Lower leg skin (tissue), 3 donors: ENCODE data around the gene WDFY4.

Source experiments
- CTCF ChIP-seq, 3 donors: fragments of 450-650 bp; IDR thresholded peaks; one replicate each; pipeline ENCODE4 v1.5.1; 2016; ENCODE audit warnings: antibody characterized with exemption in 3 of 3, mild to moderate bottlenecking in 3 of 3, moderate library complexity in 2 of 3
- POLR2A ChIP-seq, 2 donors: fragments of 450-650 bp; IDR thresholded peaks; one replicate each; pipeline ENCODE4 v1.6.1; 2016 to 2017; ENCODE audit warnings: antibody characterized with exemption in 2 of 2, mild to moderate bottlenecking in 1 of 2, moderate library complexity in 1 of 2

GRCh38 chr10:48640326-48640725, 44.3 kb upstream of the WDFY4 start:
- TF ChIP-seq POLR2A (IDR thresholded peaks at IDR 0.05) (no peak), CTCF (IDR thresholded peaks at IDR 0.05) (no peak)
